Parathyroid adenoma (tissue), 2 donors: ENCODE data around the gene PPIE.

Experiments
- H2AFZ ChIP-seq: fragments of 300-600 bp; sonication (generic); one replicate; pipeline ENCODE4 v1.7.0; 2017; ENCODE audit warnings: antibody characterized with exemption, mild to moderate bottlenecking
- H3K27ac ChIP-seq: fragments of 300-600 bp; sonication (generic); one replicate; pipeline ENCODE4 v1.7.0; 2017
- H3K27me3 ChIP-seq: fragments of 300-600 bp; sonication (generic); one replicate; pipeline ENCODE4 v1.7.0; 2017; ENCODE audit warnings: low read length; ENCODE audit not compliant: control insufficient read depth, insufficient read depth
- H3K36me3 ChIP-seq: fragments of 300-600 bp; sonication (generic); one replicate; pipeline ENCODE4 v1.7.0; 2017; ENCODE audit warnings: low read length; ENCODE audit not compliant: control insufficient read depth, insufficient read depth
- H3K4me1 ChIP-seq: fragments of 300-600 bp; sonication (generic); one replicate; pipeline ENCODE4 v1.7.0; 2017; ENCODE audit warnings: control low read depth
- H3K4me2 ChIP-seq: fragments of 300-600 bp; sonication (generic); one replicate; pipeline ENCODE4 v1.7.0; 2017; ENCODE audit warnings: low read length
- H3K4me3 ChIP-seq: fragments of 300-600 bp; sonication (generic); one replicate; pipeline ENCODE4 v1.7.0; 2017; ENCODE audit warnings: low read depth, low read length
- H3K79me2 ChIP-seq: fragments of 300-600 bp; sonication (generic); one replicate; pipeline ENCODE4 v1.7.0; 2017; ENCODE audit warnings: control low read depth
- H3K9ac ChIP-seq: fragments of 300-600 bp; sonication (generic); one replicate; pipeline ENCODE4 v1.7.0; 2017; ENCODE audit warnings: mild to moderate bottlenecking
- H3K9me3 ChIP-seq: fragments of 300-600 bp; sonication (generic); one replicate; pipeline ENCODE4 v1.7.0; 2017; ENCODE audit warnings: low read length; ENCODE audit not compliant: control insufficient read depth
- CTCF ChIP-seq: fragments of 300-600 bp; sonication (generic); IDR thresholded peaks from one replicate; pipeline ENCODE4 v1.7.0; 2017; ENCODE audit warnings: antibody characterized with exemption, mild to moderate bottlenecking
- donor health status: primary hyperparathyroidism.

PPIE gene

GRCh38 chr1:39727221-39727931 lies 11.3 kb upstream of the PPIE start:
- H3K27me3 ChIP-seq = no peaks in the 10 kb centered on the region
- no peak overlapping the region for H3K4me3 ChIP-seq
- no peak overlapping the region for H3K4me2 ChIP-seq
- no peaks in the 10 kb centered on the region for H3K79me2 ChIP-seq
- H3K36me3 ChIP-seq = no peaks in the 10 kb centered on the region
- no peak overlapping the region for H3K9ac ChIP-seq
- no peak overlapping the region for H3K27ac ChIP-seq
- TF ChIP-seq CTCF = no peak
- H2AFZ ChIP-seq = no peak overlapping the region
- H3K4me1 ChIP-seq = no peaks in the 10 kb centered on the region
- no peaks in the 10 kb centered on the region for H3K9me3 ChIP-seq

- Histone ChIP-seq H3K9ac (no peak overlapping the region), H3K4me2 (no peak overlapping the region), H3K27ac (no peak overlapping the region), H3K79me2 (no peaks in the 10 kb centered on the region), H3K27me3 (no peaks in the 10 kb centered on the region), H2AFZ (no peak overlapping the region), H3K4me3 (no peak overlapping the region), H3K4me1 (no peaks in the 10 kb centered on the region), H3K9me3 (no peaks in the 10 kb centered on the region), H3K36me3 (no peaks in the 10 kb centered on the region)
- TF ChIP-seq CTCF = no peak
Measured at GRCh38 chr1:39727932-39728317, 10.8 kb upstream of the PPIE start.

- H3K4me3 ChIP-seq = no peak overlapping the region
- no peak overlapping the region for H2AFZ ChIP-seq
- no peak overlapping the region for H3K27ac ChIP-seq
- no peak overlapping the region for H3K4me2 ChIP-seq
- no peaks in the 10 kb centered on the region for H3K36me3 ChIP-seq
- TF ChIP-seq CTCF = no peak
- no peak overlapping the region for H3K9ac ChIP-seq
- H3K27me3 ChIP-seq = no peaks in the 10 kb centered on the region
- no peaks in the 10 kb centered on the region for H3K79me2 ChIP-seq
- H3K9me3 ChIP-seq = no peaks in the 10 kb centered on the region
- H3K4me1 ChIP-seq = no peaks in the 10 kb centered on the region
Measured at GRCh38 chr1:39729030-39729429, 9.7 kb upstream of the PPIE start.

GRCh38 chr1:39729842-39730241 lies 8.8 kb upstream of the PPIE start:
- Histone ChIP-seq H3K27me3 (no peaks in the 10 kb centered on the region), H3K79me2 (no peaks in the 10 kb centered on the region), H3K9ac (no peak overlapping the region), H3K27ac (no peak overlapping the region), H3K4me2 (no peak overlapping the region), H3K4me3 (no peak overlapping the region), H3K36me3 (no peaks in the 10 kb centered on the region), H3K4me1 (no peaks in the 10 kb centered on the region), H3K9me3 (no peaks in the 10 kb centered on the region), H2AFZ (no peak overlapping the region)
- no peak for TF ChIP-seq CTCF

GRCh38 chr1:39732730-39733129 lies 6.0 kb upstream of the PPIE start:
- H3K36me3 ChIP-seq = no peaks in the 10 kb centered on the region
- no peak overlapping the region for H3K4me3 ChIP-seq
- no peak overlapping the region for H2AFZ ChIP-seq
- no peak overlapping the region for H3K27ac ChIP-seq
- H3K79me2 ChIP-seq = no peaks in the 10 kb centered on the region
- H3K9me3 ChIP-seq = no peaks in the 10 kb centered on the region
- TF ChIP-seq CTCF = no peak
- H3K9ac ChIP-seq = no peak overlapping the region
- H3K4me1 ChIP-seq = no peaks in the 10 kb centered on the region
- H3K4me2 ChIP-seq = no peak overlapping the region
- no peaks in the 10 kb centered on the region for H3K27me3 ChIP-seq
